Measurements from ENCODE around the gene PCDHGC5. TPM values are rescaled to one million over a fixed set of nuclear protein-coding genes. Genes with fewer than 3 reads are reported as not detected.

Gene PCDHGC5
- total and polyA plus RNA-seq, 2 of the 8 experiments (the other 6 are each of a cell fraction or from before 2014, with no cell fraction given): 0.41 to 1.1 TPM

DNA sequence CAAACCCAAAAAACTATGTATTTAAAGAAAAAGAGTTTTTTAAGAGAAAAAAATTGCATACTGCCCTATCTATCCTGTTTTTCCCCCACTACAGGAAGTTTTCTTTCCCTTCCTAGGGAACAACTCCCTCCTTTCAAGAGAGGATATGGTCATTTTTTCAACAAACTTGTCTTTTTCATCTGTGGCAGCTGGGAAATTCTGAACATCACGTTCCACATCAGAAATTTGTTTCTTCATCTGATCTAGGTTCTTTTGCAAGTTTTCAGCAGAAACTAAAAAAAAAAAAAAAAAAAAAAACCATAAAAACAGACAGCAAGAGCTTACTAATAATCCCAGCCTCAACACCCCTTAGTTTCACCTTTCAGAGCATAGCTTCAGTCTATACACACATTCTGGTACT lies 38.5 kb downstream of the PCDHGC5 start (continued):
- TF ChIP-seq, protein P1, sequence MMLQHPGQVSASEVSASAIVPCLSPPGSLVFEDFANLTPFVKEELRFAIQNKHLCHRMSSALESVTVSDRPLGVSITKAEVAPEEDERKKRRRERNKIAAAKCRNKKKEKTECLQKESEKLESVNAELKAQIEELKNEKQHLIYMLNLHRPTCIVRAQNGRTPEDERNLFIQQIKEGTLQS (IDR thresholded peaks at IDR 0.05; ENCODE audit: insufficient read depth, low read depth, low read length): no peak

All from H1 (cell line).